GM21576 (cell line): ENCODE measurements around the gene CEP170B.
A peak's percentile ranks its signal among the peaks of the same experiment; 100 is the strongest.
"Not testable (repeated sequence)": the region's sequence is repeated elsewhere in the genome, so short reads cannot be mapped to it uniquely, and the experiment has no call there.

Experiments used
- ATAC-seq: cut with Tn5 transposase; IDR thresholded peaks from one replicate; pipeline ENCODE4 v1.9.1; 2021; ENCODE audit warnings: mild to moderate bottlenecking, moderate library complexity; ENCODE audit not compliant: unreplicated experiment

Gene CEP170B

GRCh38 chr14:104903990-104904389 is 38.9 kb downstream of the CEP170B start:
- ATAC-seq = no peak

- not testable (repeated sequence) for ATAC-seq
These were observed 39.8 kb downstream of the CEP170B start for GRCh38 chr14:104904650-104905578.

GRCh38 chr14:104905579-104905933 is 40.5 kb downstream of the CEP170B start:
- ATAC-seq = not testable (repeated sequence)

- ATAC-seq = no peak
These were observed 43.2 kb downstream of the CEP170B start for GRCh38 chr14:104908303-104908702.

- ATAC-seq = no peak
These were observed 47.0 kb downstream of the CEP170B start for GRCh38 chr14:104912053-104912452.

- no peak for ATAC-seq
These were observed 48.4 kb downstream of the CEP170B start for GRCh38 chr14:104913435-104913834.

GRCh38 chr14:104917116-104917515 is 52.0 kb downstream of the CEP170B start:
- no peak for ATAC-seq

GRCh38 chr14:104917993-104918392 is 52.9 kb downstream of the CEP170B start:
- no peak for ATAC-seq

GRCh38 chr14:104919152-104919992 is 54.3 kb downstream of the CEP170B start:
- ATAC-seq = not testable (repeated sequence)

- ATAC-seq = no peak
These were observed 54.9 kb downstream of the CEP170B start for GRCh38 chr14:104919993-104920315.

GRCh38 chr14:104923640-104924420 is 58.8 kb downstream of the CEP170B start:
- ATAC-seq = no peak

GRCh38 chr14:104924421-104925213 is 59.5 kb downstream of the CEP170B start, which contains the start of gene PLD4:
PLD4 (plus strand) TSS chr14:104924879; CDS start chr14:104927141, 2,262 bp downstream.
- ATAC-seq = no peak

- no peak for ATAC-seq
These were observed 60.3 kb downstream of the CEP170B start for GRCh38 chr14:104925214-104925854.

- no peak for ATAC-seq
These were observed 61.0 kb downstream of the CEP170B start for GRCh38 chr14:104925855-104926609.

GRCh38 chr14:104926619-104927431 is 61.8 kb downstream of the CEP170B start:
- ATAC-seq = peak; percentile 83

- no peak for ATAC-seq
These were observed 62.4 kb downstream of the CEP170B start for GRCh38 chr14:104927432-104927816.

GRCh38 chr14:104927901-104928300 is 62.8 kb downstream of the CEP170B start:
- ATAC-seq = no peak
